Neural progenitor cell (in vitro differentiated cells): ENCODE results near the gene P2RY12.

Source experiments
- CTCF ChIP-seq: fragments of 200-600 bp; sonication (generic); IDR thresholded peaks from 2 replicates; pipeline ENCODE4 v1.5.1; 2017; ENCODE audit warnings: antibody characterized with exemption, mild to moderate bottlenecking
- EZH2 ChIP-seq: fragments of 200-600 bp; sonication (generic); IDR thresholded peaks from 2 replicates; pipeline ENCODE4 v1.6.1; 2017; ENCODE audit warnings: antibody characterized with exemption, mild to moderate bottlenecking, moderate library complexity

- TF ChIP-seq CTCF (no peak), EZH2 (no peak)
Measured at GRCh38 chr3:151426341-151426657, 41.7 kb upstream of the P2RY12 start.
